Small intestine (tissue), 7 donors: ENCODE results near the gene PACRG. TPM values are rescaled to one million over a fixed set of nuclear protein-coding genes. Genes with fewer than 3 reads are reported as not detected.

ENCODE experiments used
- DNase-seq, 2 donors: peaks; one replicate each; pipeline versions ENCODE4 v3.0.0 to v3.0.0-alpha.2; 2013
- FAIRE-seq: peaks from 2 replicates; lab custom pipeline; 2012; peaks lifted over from hg19 to GRCh38; lab: Jason Lieb, UNC
- H3K27ac ChIP-seq, 3 donors: one replicate each; pipeline ENCODE4 v1.5.1; 2013; ENCODE audit warnings: low read length in 2 of 3, mild to moderate bottlenecking in 2 of 3, control low read depth in 1 of 3, inconsistent platforms in 1 of 3, low read depth in 1 of 3, moderate library complexity in 1 of 3
- H3K27me3 ChIP-seq, 3 donors: one replicate each; pipeline ENCODE4 v1.6.1; 2013; ENCODE audit warnings: low read length in 3 of 3, inconsistent platforms in 1 of 3; ENCODE audit not compliant: control insufficient read depth in 3 of 3, insufficient read depth in 3 of 3
- H3K36me3 ChIP-seq, 3 donors: one replicate each; pipeline ENCODE4 v1.6.1; 2013; ENCODE audit warnings: low read length in 3 of 3, inconsistent platforms in 1 of 3, low read depth in 1 of 3, mild to moderate bottlenecking in 1 of 3, moderate library complexity in 1 of 3; ENCODE audit not compliant: control insufficient read depth in 3 of 3, insufficient read depth in 2 of 3
- H3K4me1 ChIP-seq, 3 donors: one replicate each; pipeline ENCODE4 v1.6.1; 2013; ENCODE audit warnings: low read length in 2 of 3, inconsistent platforms in 1 of 3, low read depth in 1 of 3, mild to moderate bottlenecking in 1 of 3, moderate library complexity in 1 of 3; ENCODE audit not compliant: control insufficient read depth in 3 of 3, insufficient read depth in 2 of 3
- H3K4me3 ChIP-seq, 3 donors: one replicate each; pipeline ENCODE4 v1.5.1; 2013; ENCODE audit warnings: low read length in 3 of 3, control low read depth in 1 of 3, inconsistent platforms in 1 of 3, low read depth in 1 of 3, mild to moderate bottlenecking in 1 of 3, moderate library complexity in 1 of 3
- H3K9me3 ChIP-seq, 2 donors: one replicate each; pipeline ENCODE4 v1.6.1; 2013; ENCODE audit warnings: low read depth in 1 of 2, low read length in 1 of 2; ENCODE audit not compliant: control insufficient read depth in 2 of 2, insufficient read depth in 1 of 2
- WGBS, 3 donors: extraction: QIAGEN DNeasy Blood & Tissue Kit; methylation state at CpG; one replicate each; pipeline ENCODE4 v1.1.7; 2013; 5-methylcytosine and 5-hydroxymethylcytosine counted together
- polyA plus RNA-seq, 4 donors: library from polyadenylated mRNA; stranded (reverse) in 3 of 4; unstranded in 1 of 4; fragments of 200-250 nt in 3 of 4; fragments of 120-200 nt in 1 of 4; gene quantifications; one replicate each; pipeline versions ENCODE4 v1.2.1 to v1.2.3, GENCODE V29; 2013
- donor health status: healthy with polysubstance abuse.
- donor health status: control.
- donor health status: control.
- donor health status: Bipolar disorder and iron deficiency.
- donor health status: healthy.

The PACRG gene
- polyA plus RNA-seq, 4 donors: 0.49 to 1.5 TPM; not detected in 2

- WGBS, 3 donors: 78 to 88% (median 82%) methylated on average over 9 of the region's 9 CpGs
- no peak for FAIRE-seq
- no peak overlapping the region for H3K4me3 ChIP-seq
Observed at GRCh38 chr6:163123098-163123497, 395.3 kb downstream of the PACRG start.

GRCh38 chr6:163126741-163127140 is 399.0 kb downstream of the PACRG start:
- H3K4me3 ChIP-seq: no peak overlapping the region
- H3K4me1 ChIP-seq: no peaks in the 10 kb centered on the region
- 69 to 81% (median 76%) methylated on average over 4 of the region's 4 CpGs for WGBS, 3 donors
- no peaks in the 10 kb centered on the region for H3K36me3 ChIP-seq
- H3K9me3 ChIP-seq: no peaks in the 10 kb centered on the region
- H3K27me3 ChIP-seq: no peaks in the 10 kb centered on the region
- no peak overlapping the region for H3K27ac ChIP-seq
- DNase-seq (no peak), FAIRE-seq (no peak)

More at GRCh38 chr6:163123098-163123497, 395.3 kb downstream of the PACRG start:
- Histone ChIP-seq H3K4me1 (no peaks in the 10 kb centered on the region), H3K9me3 (peaks cover 0 to under 1% of the 10 kb centered on the region in 2 donors), H3K36me3 (no peaks in the 10 kb centered on the region), H3K27me3 (no peaks in the 10 kb centered on the region), H3K27ac (no peak overlapping the region)
- no peak for DNase-seq

- no peak for DNase-seq
- no peak overlapping the region for H3K27ac ChIP-seq
- H3K27me3 ChIP-seq: no peaks in the 10 kb centered on the region
- 93 to 96% (median 93%) methylated on average over 1 of the region's 1 CpG for WGBS, 3 donors
- FAIRE-seq: no peak
- no peaks in the 10 kb centered on the region for H3K9me3 ChIP-seq
- no peaks in the 10 kb centered on the region for H3K36me3 ChIP-seq
- H3K4me1 ChIP-seq: no peaks in the 10 kb centered on the region
- no peak overlapping the region for H3K4me3 ChIP-seq
Observed at GRCh38 chr6:163127587-163127986, 399.8 kb downstream of the PACRG start.

GRCh38 chr6:163128324-163128723 is 400.6 kb downstream of the PACRG start:
- no peaks in the 10 kb centered on the region for H3K4me1 ChIP-seq
- H3K27me3 ChIP-seq: no peaks in the 10 kb centered on the region
- FAIRE-seq (no peak), DNase-seq (no peak)
- WGBS, 3 donors: 85 to 94% (median 86%) methylated on average over 2 of the region's 2 CpGs
- no peaks in the 10 kb centered on the region for H3K36me3 ChIP-seq
- H3K4me3 ChIP-seq: no peak overlapping the region
- peaks cover 0 to 1% of the 10 kb centered on the region in 2 donors for H3K9me3 ChIP-seq
- no peak overlapping the region for H3K27ac ChIP-seq

- H3K4me1 ChIP-seq: no peaks in the 10 kb centered on the region
- no peak overlapping the region for H3K4me3 ChIP-seq
- WGBS, 3 donors: 67 to 84% (median 70%) methylated on average over 2 of the region's 2 CpGs
- FAIRE-seq: no peak
- no peak overlapping the region for H3K27ac ChIP-seq
- no peak for DNase-seq
- H3K9me3 ChIP-seq: peaks cover 0 to 1% of the 10 kb centered on the region in 2 donors
- H3K27me3 ChIP-seq: no peaks in the 10 kb centered on the region
- H3K36me3 ChIP-seq: no peaks in the 10 kb centered on the region
Observed at GRCh38 chr6:163132050-163132750, 404.4 kb downstream of the PACRG start.

GRCh38 chr6:163133017-163133416 is 405.2 kb downstream of the PACRG start:
- no peaks in the 10 kb centered on the region for H3K36me3 ChIP-seq
- no peak overlapping the region for H3K4me3 ChIP-seq
- DNase-seq: no peak
- H3K27ac ChIP-seq: no peak overlapping the region
- H3K27me3 ChIP-seq: no peaks in the 10 kb centered on the region
- H3K4me1 ChIP-seq: no peaks in the 10 kb centered on the region
- H3K9me3 ChIP-seq: peaks cover 0 to 1% of the 10 kb centered on the region in 2 donors
- FAIRE-seq: no peak
- 84 to 100% (median 93%) methylated on average over 1 of the region's 1 CpG for WGBS, 3 donors

- Histone ChIP-seq H3K27ac (no peak overlapping the region), H3K36me3 (no peaks in the 10 kb centered on the region), H3K4me1 (no peaks in the 10 kb centered on the region), H3K4me3 (no peak overlapping the region), H3K27me3 (no peaks in the 10 kb centered on the region), H3K9me3 (peaks cover 0 to 1% of the 10 kb centered on the region in 2 donors)
- WGBS, 3 donors: 70 to 87% (median 83%) methylated on average over 6 of the region's 6 CpGs
- FAIRE-seq: no peak
- no peak for DNase-seq
Observed at GRCh38 chr6:163133691-163134090, 405.9 kb downstream of the PACRG start.

GRCh38 chr6:163136681-163137397 is 409.1 kb downstream of the PACRG start:
- FAIRE-seq: no peak
- WGBS, 3 donors: 82 to 88% (median 85%) methylated on average over 10 of the region's 10 CpGs
- H3K27me3 ChIP-seq: no peaks in the 10 kb centered on the region

More at GRCh38 chr6:163136681-163137397, 409.1 kb downstream of the PACRG start:
- Histone ChIP-seq H3K4me3 (no peak overlapping the region), H3K36me3 (no peaks in the 10 kb centered on the region), H3K27ac (no peak overlapping the region), H3K9me3 (peaks cover 0 to 1% of the 10 kb centered on the region in 2 donors), H3K4me1 (no peaks in the 10 kb centered on the region)
- DNase-seq: no peak
